T-helper 17 cell (primary cell): ENCODE measurements around the gene ASS1. TPM values are rescaled to one million over a fixed set of nuclear protein-coding genes. Genes with fewer than 3 reads are reported as not detected.
A peak's percentile ranks its signal among the peaks of the same experiment; 100 is the strongest.

Source experiments
- ATAC-seq: fragments of 150-1000 bp; cut with Tn5 transposase; 2 replicates; pipeline ENCODE4 v1.10.0; 2021; ENCODE audit warnings: mild to moderate bottlenecking, moderate library complexity
- DNase-seq, 3 donors: peaks; one replicate each; pipeline versions ENCODE4 v3.0.0 to v3.0.0-alpha.2; 2020 to 2021
- H3K9me3 ChIP-seq: one replicate; pipeline ENCODE4 v1.7.0; 2013; ENCODE audit warnings: low read length, mild to moderate bottlenecking; ENCODE audit not compliant: control insufficient read depth, poor library complexity, severe bottlenecking
- H3K27ac Mint-ChIP-seq: one replicate; pipeline ENCODE4 v1.8.0; 2022; ENCODE audit warnings: mild to moderate bottlenecking, moderate library complexity, mixed read lengths
- H3K27me3 Mint-ChIP-seq: one replicate; pipeline ENCODE4 v1.8.0; 2022; ENCODE audit warnings: mixed read lengths
- H3K36me3 Mint-ChIP-seq: one replicate; pipeline ENCODE4 v1.8.0; 2022; ENCODE audit warnings: low read depth, mixed read lengths
- H3K4me1 Mint-ChIP-seq: one replicate; pipeline ENCODE4 v1.8.0; 2022; ENCODE audit warnings: mild to moderate bottlenecking, mixed read lengths
- H3K4me3 Mint-ChIP-seq: one replicate; pipeline ENCODE4 v1.8.0; 2022; ENCODE audit warnings: mild to moderate bottlenecking, moderate library complexity, mixed read lengths
- total RNA-seq, 4 donors: library from RNA in 2 of 4; stranded (reverse) in 2 of 4; gene quantifications; one replicate each; pipeline ENCODE4 v1.2.3 and lab custom pipeline; 2022 to 2026

The ASS1 gene
- total RNA-seq, 2 donors from 2014 or later, result not detected

DNA sequence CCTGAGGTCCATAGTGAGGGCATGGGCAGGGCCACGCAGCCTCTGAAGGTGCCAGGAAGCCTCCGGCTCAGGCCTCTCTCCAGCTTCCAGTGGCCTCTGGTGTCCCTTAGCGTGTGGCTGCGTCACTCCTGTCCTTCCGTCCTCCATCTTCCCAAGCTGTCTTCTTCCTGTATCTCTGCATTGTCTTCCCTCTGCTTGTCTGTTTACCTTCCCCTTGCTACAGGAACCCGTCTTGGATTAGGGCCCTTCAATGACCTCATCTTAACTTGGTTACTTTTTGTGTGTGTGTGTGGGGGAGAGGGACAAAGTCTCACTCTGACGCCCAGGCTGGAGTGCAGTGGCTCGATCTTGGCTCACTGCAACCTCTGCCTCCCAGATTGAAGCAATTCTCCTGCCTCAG lies 14.4 kb downstream of the ASS1 start:
- Mint-ChIP-seq H3K27me3 (peaks cover 30% of the 10 kb centered on the region), H3K4me3 (no peak overlapping the region), H3K36me3 (no peaks in the 10 kb centered on the region), H3K27ac (no peak overlapping the region), H3K4me1 (peaks cover 3% of the 10 kb centered on the region)
- DNase-seq (no peak), ATAC-seq (no peak)
- H3K9me3 ChIP-seq, result no peaks in the 10 kb centered on the region

DNA sequence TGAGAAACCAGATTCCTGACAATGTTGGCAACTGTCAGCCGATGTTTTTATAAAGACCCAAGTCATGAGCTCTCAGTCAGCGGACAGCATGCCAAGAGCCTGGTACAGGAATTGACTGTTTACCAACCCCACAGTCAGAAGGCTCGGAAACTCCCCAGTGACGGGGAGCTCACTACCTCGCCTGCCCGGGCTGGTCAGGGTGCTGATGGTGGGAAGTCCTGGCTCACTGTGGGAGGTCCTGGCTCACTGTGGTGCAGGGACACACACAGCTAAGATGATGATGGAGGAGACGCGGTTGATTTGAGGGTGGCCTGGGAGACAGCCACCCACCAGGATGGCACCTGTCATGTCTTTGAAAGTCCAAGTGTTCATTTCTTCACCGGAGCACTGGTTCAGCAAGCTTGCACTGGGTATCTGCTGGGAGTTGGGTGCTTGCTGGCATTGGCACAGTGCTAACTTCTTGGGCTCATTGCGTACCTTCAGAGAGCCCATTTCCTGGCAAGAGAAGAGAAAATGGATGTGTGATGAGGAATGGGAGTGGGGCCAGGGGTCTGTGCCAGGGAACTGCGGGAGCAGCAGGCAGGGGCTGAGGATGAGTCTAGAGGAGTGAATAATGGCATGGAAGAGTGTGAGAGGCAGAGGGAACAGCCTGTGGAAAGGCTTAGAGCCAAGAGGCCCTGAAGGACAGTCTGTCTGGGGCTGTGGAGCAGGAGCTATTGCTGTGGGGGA lies 15.3 kb downstream of the ASS1 start:
- H3K9me3 ChIP-seq, result no peaks in the 10 kb centered on the region
- Mint-ChIP-seq H3K4me1 (peaks cover 3% of the 10 kb centered on the region), H3K27ac (peak overlapping the region; percentile 9), H3K4me3 (peak overlapping the region; percentile 43), H3K27me3 (peaks cover 31% of the 10 kb centered on the region), H3K36me3 (no peaks in the 10 kb centered on the region)
- DNase-seq (no peak), ATAC-seq (no peak)

GRCh38 chr9:130461218-130461630 lies 16.5 kb downstream of the ASS1 start:
- Mint-ChIP-seq H3K36me3 (no peaks in the 10 kb centered on the region), H3K27me3 (peaks cover 34% of the 10 kb centered on the region), H3K4me3 (no peak overlapping the region), H3K4me1 (peaks cover 3% of the 10 kb centered on the region), H3K27ac (no peak overlapping the region)
- no peaks in the 10 kb centered on the region for H3K9me3 ChIP-seq
- DNase-seq (peak; percentile 50 to 71 (median 64)), ATAC-seq (peak; percentile 59)

DNA sequence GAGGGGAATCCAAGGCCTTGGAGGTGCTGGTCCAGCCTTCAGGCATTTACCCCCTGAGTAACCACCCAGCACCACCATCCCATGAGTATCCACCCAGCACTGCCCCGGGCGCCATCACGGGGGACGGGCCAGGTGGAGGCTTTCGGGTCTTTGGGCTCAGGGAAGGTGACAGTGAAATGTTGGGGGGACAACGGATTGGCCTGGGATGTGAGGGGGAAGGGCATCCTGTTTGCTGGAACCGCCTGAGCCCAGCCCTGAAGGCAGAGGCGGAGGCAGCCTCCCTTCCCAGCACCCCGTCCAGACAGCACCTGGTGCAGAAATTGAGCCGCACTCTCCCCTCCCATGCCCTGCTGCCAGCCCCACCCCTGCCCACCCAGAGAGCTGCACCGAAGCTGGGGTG lies 17.0 kb downstream of the ASS1 start:
- Mint-ChIP-seq H3K27me3 (peaks cover 39% of the 10 kb centered on the region), H3K4me3 (no peak overlapping the region)

GRCh38 chr9:130462685-130463540 lies 18.2 kb downstream of the ASS1 start:
- ATAC-seq (no peak), DNase-seq (no peak)
- Mint-ChIP-seq H3K27ac (no peak overlapping the region), H3K27me3 (peaks cover 50% of the 10 kb centered on the region), H3K4me3 (no peak overlapping the region), H3K36me3 (no peaks in the 10 kb centered on the region), H3K4me1 (peaks cover 3% of the 10 kb centered on the region)
- no peaks in the 10 kb centered on the region for H3K9me3 ChIP-seq

More for the DNA sequence above, 17.0 kb downstream of the ASS1 start:
- DNase-seq (no peak), ATAC-seq (no peak)
- no peaks in the 10 kb centered on the region for H3K9me3 ChIP-seq
- Mint-ChIP-seq H3K36me3 (no peaks in the 10 kb centered on the region), H3K4me1 (peaks cover 3% of the 10 kb centered on the region), H3K27ac (no peak overlapping the region)

DNA sequence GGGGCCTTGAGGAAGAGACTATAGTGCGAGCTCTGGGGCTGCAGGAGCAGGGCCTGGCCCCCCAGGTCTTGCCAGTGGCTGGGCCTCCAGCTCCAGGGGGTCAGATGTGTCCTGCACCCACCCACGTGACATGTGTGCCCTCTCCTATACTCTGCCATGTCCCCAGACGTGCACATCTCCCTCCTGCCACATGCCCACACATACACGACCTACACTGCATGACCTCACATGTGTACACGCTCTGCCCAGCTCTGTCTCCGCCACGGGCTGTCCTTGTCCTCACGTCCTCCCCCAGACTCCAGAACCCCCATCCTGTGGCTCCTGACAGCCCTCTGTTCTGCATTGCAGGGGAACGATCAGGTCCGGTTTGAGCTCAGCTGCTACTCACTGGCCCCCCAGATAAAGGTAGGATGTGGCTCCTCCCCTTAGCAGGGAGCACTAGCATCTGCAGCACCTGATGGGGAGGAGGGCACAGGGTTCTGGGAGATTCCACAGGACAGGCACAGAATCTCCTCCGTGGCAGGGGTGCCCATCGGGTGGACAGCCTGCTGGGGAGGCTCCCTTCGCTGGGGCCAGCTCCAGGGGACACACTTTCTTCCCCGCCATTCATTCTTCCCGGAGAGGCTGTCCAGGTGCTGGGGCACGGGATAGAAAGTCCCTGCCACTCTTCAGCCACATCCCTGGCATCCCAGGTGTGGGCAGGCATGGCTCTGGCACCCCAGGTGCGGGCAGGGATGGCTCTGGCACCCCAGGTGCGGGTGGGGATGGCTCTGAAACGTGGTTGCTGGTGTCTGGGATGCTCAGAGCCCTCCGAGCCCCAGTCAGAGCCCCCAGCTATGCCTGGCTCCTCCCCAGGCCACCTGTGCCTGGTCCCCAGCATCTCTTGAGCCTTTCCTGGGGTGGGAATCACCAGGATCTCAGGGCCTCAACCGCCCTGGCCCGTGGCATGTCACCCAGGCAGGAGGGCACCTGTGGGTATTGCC lies 19.3 kb downstream of the ASS1 start:
- H3K36me3 Mint-ChIP-seq, result no peaks in the 10 kb centered on the region
- no peak overlapping the region for H3K27ac Mint-ChIP-seq
- peaks cover 3% of the 10 kb centered on the region for H3K4me1 Mint-ChIP-seq
- no peaks in the 10 kb centered on the region for H3K9me3 ChIP-seq
- ATAC-seq, result no peak
- H3K27me3 Mint-ChIP-seq, result peaks cover 51% of the 10 kb centered on the region
- DNase-seq, result no peak
- no peak overlapping the region for H3K4me3 Mint-ChIP-seq

- Mint-ChIP-seq H3K27me3 (peaks cover 49% of the 10 kb centered on the region), H3K4me1 (peaks cover 2% of the 10 kb centered on the region), H3K36me3 (no peaks in the 10 kb centered on the region), H3K27ac (no peak overlapping the region), H3K4me3 (no peak overlapping the region)
- no peaks in the 10 kb centered on the region for H3K9me3 ChIP-seq
- DNase-seq (no peak), ATAC-seq (no peak)
Measured at GRCh38 chr9:130465383-130466096, 20.8 kb downstream of the ASS1 start.

- Mint-ChIP-seq H3K4me1 (peaks cover 2% of the 10 kb centered on the region), H3K4me3 (no peak overlapping the region), H3K27ac (no peak overlapping the region), H3K27me3 (peaks cover 56% of the 10 kb centered on the region), H3K36me3 (no peaks in the 10 kb centered on the region)
- no peak for DNase-seq
- no peaks in the 10 kb centered on the region for H3K9me3 ChIP-seq
- ATAC-seq, result no peak
Measured at GRCh38 chr9:130466537-130467217, 21.9 kb downstream of the ASS1 start.

GRCh38 chr9:130467316-130467715 lies 22.6 kb downstream of the ASS1 start:
- ATAC-seq (no peak), DNase-seq (no peak)
- Mint-ChIP-seq H3K4me3 (no peak overlapping the region), H3K4me1 (peaks cover 2% of the 10 kb centered on the region), H3K27me3 (peaks cover 60% of the 10 kb centered on the region), H3K27ac (no peak overlapping the region), H3K36me3 (no peaks in the 10 kb centered on the region)
- H3K9me3 ChIP-seq, result no peaks in the 10 kb centered on the region

DNA sequence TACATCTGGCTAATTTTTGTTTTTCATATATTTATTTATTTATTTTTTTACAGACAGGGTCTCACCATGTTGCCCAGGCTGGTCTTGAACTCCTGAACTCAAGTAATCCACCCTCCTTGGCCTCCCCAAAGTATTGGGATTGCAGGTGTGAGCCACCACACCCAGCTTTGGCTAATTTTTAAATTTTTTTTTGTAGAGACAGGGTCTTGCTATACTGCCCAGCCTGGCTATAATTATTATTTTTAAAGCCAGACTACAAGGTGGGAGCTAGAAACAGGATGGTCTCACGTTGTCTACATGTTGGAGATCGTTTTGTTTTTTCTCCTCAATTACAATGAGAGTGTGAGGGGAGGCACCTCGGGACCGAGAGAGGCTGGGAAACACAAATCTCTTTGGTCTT lies 23.8 kb downstream of the ASS1 start:
- no peak overlapping the region for H3K27ac Mint-ChIP-seq
- peaks cover 2% of the 10 kb centered on the region for H3K4me1 Mint-ChIP-seq
- H3K27me3 Mint-ChIP-seq, result peaks cover 67% of the 10 kb centered on the region
- DNase-seq (no peak), ATAC-seq (no peak)
- H3K36me3 Mint-ChIP-seq, result no peaks in the 10 kb centered on the region
- no peak overlapping the region for H3K4me3 Mint-ChIP-seq
- H3K9me3 ChIP-seq, result no peaks in the 10 kb centered on the region

GRCh38 chr9:130470269-130470668 lies 25.5 kb downstream of the ASS1 start:
- no peak for DNase-seq
- no peak for ATAC-seq
- no peaks in the 10 kb centered on the region for H3K9me3 ChIP-seq
- Mint-ChIP-seq H3K4me3 (no peak overlapping the region), H3K36me3 (no peaks in the 10 kb centered on the region), H3K27me3 (peaks cover 73% of the 10 kb centered on the region), H3K4me1 (peaks cover 2% of the 10 kb centered on the region), H3K27ac (no peak overlapping the region)

GRCh38 chr9:130470950-130471349 lies 26.2 kb downstream of the ASS1 start:
- H3K4me3 Mint-ChIP-seq, result no peak overlapping the region
- H3K27me3 Mint-ChIP-seq, result peaks cover 73% of the 10 kb centered on the region
- ATAC-seq (no peak), DNase-seq (no peak)
- H3K9me3 ChIP-seq, result no peaks in the 10 kb centered on the region
- no peaks in the 10 kb centered on the region for H3K36me3 Mint-ChIP-seq
- peaks cover 2% of the 10 kb centered on the region for H3K4me1 Mint-ChIP-seq
- H3K27ac Mint-ChIP-seq, result no peak overlapping the region
